K562 (cell line): ENCODE results near the gene PSORS1C1.

Experiments used
- ATF1 ChIP-seq, 2 experiments: fragments of 450-650 bp in 1 of 2; IDR thresholded peaks; 2 replicates each; pipeline ENCODE4 v1.6.1; 2016; ENCODE audit warnings: missing compliant biosample characterization in 1 of 2, missing genetic modification characterization in 1 of 2
- BDP1 ChIP-seq: IDR thresholded peaks from 3 replicates; pipeline ENCODE4 v1.6.1; 2011; ENCODE audit not compliant: insufficient read length, insufficient read depth
- GTF2E2 ChIP-seq: fragments of 200-800 bp; sonication (Bioruptor generic); IDR thresholded peaks from 2 replicates; pipeline ENCODE4 v1.6.1; 2016; ENCODE audit warnings: missing genetic modification characterization, missing compliant biosample characterization
- HNRNPH1 ChIP-seq: fragments of 200-400 bp; formaldehyde crosslinking; optimal IDR thresholded peaks from 2 replicates; pipeline ENCODE3; 2017; ENCODE audit warnings: low read depth, mild to moderate bottlenecking, low read length, moderate library complexity
- JUN ChIP-seq, 2 experiments: sonication (generic) in 1 of 2; formaldehyde crosslinking in 1 of 2; IDR thresholded peaks; 2 replicates each; pipeline versions ENCODE4 v1.6.1 to v1.8.0; 2012 to 2022; ENCODE audit warnings: borderline replicate concordance in 2 of 2, mild to moderate bottlenecking in 2 of 2, improper control_type of control experiment in 1 of 2, low read depth in 1 of 2, low read length in 1 of 2, missing genetic modification reagents in 1 of 2
- MTA3 ChIP-seq: fragments of 450-650 bp; formaldehyde crosslinking; IDR thresholded peaks from 2 replicates; pipeline ENCODE4 v1.6.1; 2017; ENCODE audit warnings: mild to moderate bottlenecking, borderline replicate concordance
- RBM34 ChIP-seq: fragments of 200-400 bp; formaldehyde crosslinking; IDR thresholded peaks from 2 replicates; pipeline ENCODE4 v1.6.1; 2018; ENCODE audit warnings: low read length, borderline replicate concordance; ENCODE audit not compliant: insufficient read depth
- REST ChIP-seq, 2 experiments: fragments of 450-650 bp; formaldehyde crosslinking in 1 of 2; IDR thresholded peaks; 2 replicates each; pipeline versions ENCODE4 v1.4.0 to v1.6.1; 2014 to 2020; ENCODE audit warnings: mild to moderate bottlenecking in 2 of 2, borderline replicate concordance in 1 of 2, low read depth in 1 of 2
- ZBTB40 ChIP-seq, 2 experiments: fragments of 450-650 bp in 1 of 2; sonication (generic) in 1 of 2; formaldehyde crosslinking in 1 of 2; IDR thresholded peaks; 2 replicates each; pipeline versions ENCODE4 v1.7.1 to v1.9.0; 2016 to 2022; ENCODE audit warnings: inconsistent platforms in 1 of 2, mild to moderate bottlenecking in 1 of 2, missing genetic modification reagents in 1 of 2
- TF ChIP-seq, protein P1 (sequence below), 3 experiments: IDR thresholded peaks in 2 of 3; conservative IDR thresholded peaks in 1 of 3; 2 replicates each; pipeline ENCODE4 v1.5.1; 2011 to 2012; ENCODE audit warnings: low read length in 3 of 3, mild to moderate bottlenecking in 3 of 3, control low read depth in 2 of 3, improper control_type of control experiment in 1 of 3, inconsistent platforms in 1 of 3, low read depth in 1 of 3, mixed read lengths in 1 of 3, moderate library complexity in 1 of 3; ENCODE audit not compliant: insufficient read depth in 2 of 3

GRCh38 chr6:31087494-31088089 lies 27.0 kb upstream of the PSORS1C1 start:
- TF ChIP-seq RBM34 (no peak), JUN (IDR thresholded peaks at IDR 0.05; ENCODE audit: borderline replicate concordance, low read depth, low read length) (0 out of 2 replicates have a peak, but pooled peaks have one; percentile 26), JUN (CRISPR knock-in tag; IDR thresholded peaks at IDR 0.05; ENCODE audit: borderline replicate concordance) (no peak), REST (IDR thresholded peaks at IDR 0.05; ENCODE audit: borderline replicate concordance) (peak; percentile 59; the same call in 1 of the 2 replicates), REST (CRISPR knock-in tag; IDR thresholded peaks at IDR 0.05; ENCODE audit: low read depth) (no peak), ATF1 (CRISPR knock-in tag; IDR thresholded peaks at IDR 0.05) (no peak), ATF1 (tag; IDR thresholded peaks at IDR 0.05) (no peak), HNRNPH1 (no peak), BDP1 (no peak), GTF2E2 (tag) (no peak), ZBTB40 (IDR thresholded peaks at IDR 0.05) (no peak), ZBTB40 (CRISPR knock-in tag; IDR thresholded peaks at IDR 0.05) (no peak), MTA3 (no peak)
- TF ChIP-seq, protein P1, sequence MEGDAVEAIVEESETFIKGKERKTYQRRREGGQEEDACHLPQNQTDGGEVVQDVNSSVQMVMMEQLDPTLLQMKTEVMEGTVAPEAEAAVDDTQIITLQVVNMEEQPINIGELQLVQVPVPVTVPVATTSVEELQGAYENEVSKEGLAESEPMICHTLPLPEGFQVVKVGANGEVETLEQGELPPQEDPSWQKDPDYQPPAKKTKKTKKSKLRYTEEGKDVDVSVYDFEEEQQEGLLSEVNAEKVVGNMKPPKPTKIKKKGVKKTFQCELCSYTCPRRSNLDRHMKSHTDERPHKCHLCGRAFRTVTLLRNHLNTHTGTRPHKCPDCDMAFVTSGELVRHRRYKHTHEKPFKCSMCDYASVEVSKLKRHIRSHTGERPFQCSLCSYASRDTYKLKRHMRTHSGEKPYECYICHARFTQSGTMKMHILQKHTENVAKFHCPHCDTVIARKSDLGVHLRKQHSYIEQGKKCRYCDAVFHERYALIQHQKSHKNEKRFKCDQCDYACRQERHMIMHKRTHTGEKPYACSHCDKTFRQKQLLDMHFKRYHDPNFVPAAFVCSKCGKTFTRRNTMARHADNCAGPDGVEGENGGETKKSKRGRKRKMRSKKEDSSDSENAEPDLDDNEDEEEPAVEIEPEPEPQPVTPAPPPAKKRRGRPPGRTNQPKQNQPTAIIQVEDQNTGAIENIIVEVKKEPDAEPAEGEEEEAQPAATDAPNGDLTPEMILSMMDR (IDR thresholded peaks at IDR 0.05 in 2 of 3, conservative IDR thresholded peaks at IDR 0.05 in 1 of 3; ENCODE audit: insufficient read depth in 2 of 3, low read depth in 1 of 3, low read length in 3 of 3) = peak; percentile 80 to 93 (median 90)
